ENCODE measurements around the gene LEMD3.

DNA sequence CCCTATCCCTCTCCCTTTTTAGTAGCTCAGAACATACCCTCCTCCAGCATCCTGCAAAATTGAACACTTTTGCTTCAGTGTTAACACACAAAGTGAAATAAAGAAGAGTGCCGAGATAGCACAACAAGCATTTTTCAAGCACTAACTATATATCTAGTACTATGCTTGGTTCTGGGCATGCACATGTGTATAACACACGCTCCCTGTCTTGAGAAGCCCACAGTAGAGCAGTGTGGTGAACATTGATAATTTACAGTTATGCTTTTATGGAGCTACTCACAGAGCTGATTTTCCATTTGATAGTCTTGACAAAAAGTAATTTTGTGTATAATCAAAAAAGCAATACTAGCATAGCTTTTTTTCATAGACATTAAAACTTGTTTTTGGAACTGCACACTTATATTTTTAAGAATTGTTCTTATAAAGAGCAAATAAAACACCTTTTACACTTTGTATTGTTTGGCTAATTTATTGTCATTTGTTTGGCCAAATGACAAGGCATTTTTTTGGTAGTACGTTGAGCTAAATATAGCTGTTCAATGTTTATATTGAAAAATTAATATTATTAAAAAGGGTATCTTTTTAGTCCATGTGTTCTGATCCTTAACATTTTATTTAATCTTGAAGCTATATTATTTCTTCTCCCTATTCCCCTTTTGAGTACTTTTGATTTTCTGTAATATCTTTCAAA, 39.7 kb downstream of the LEMD3 start:
- no peak for TF ChIP-seq FOXM1 (IDR thresholded peaks at IDR 0.05; ENCODE audit: low read depth)
- TF ChIP-seq, protein P1, sequence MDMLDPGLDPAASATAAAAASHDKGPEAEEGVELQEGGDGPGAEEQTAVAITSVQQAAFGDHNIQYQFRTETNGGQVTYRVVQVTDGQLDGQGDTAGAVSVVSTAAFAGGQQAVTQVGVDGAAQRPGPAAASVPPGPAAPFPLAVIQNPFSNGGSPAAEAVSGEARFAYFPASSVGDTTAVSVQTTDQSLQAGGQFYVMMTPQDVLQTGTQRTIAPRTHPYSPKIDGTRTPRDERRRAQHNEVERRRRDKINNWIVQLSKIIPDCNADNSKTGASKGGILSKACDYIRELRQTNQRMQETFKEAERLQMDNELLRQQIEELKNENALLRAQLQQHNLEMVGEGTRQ (IDR thresholded peaks at IDR 0.05; ENCODE audit: borderline replicate concordance, low read depth, low read length): no peak
- TF ChIP-seq POLR2AphosphoS5 (IDR thresholded peaks at IDR 0.05; ENCODE audit: low read depth, low read length): no peak
- no peak for TF ChIP-seq TCF12 (IDR thresholded peaks at IDR 0.05)
- TF ChIP-seq, protein P2, sequence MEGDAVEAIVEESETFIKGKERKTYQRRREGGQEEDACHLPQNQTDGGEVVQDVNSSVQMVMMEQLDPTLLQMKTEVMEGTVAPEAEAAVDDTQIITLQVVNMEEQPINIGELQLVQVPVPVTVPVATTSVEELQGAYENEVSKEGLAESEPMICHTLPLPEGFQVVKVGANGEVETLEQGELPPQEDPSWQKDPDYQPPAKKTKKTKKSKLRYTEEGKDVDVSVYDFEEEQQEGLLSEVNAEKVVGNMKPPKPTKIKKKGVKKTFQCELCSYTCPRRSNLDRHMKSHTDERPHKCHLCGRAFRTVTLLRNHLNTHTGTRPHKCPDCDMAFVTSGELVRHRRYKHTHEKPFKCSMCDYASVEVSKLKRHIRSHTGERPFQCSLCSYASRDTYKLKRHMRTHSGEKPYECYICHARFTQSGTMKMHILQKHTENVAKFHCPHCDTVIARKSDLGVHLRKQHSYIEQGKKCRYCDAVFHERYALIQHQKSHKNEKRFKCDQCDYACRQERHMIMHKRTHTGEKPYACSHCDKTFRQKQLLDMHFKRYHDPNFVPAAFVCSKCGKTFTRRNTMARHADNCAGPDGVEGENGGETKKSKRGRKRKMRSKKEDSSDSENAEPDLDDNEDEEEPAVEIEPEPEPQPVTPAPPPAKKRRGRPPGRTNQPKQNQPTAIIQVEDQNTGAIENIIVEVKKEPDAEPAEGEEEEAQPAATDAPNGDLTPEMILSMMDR (IDR thresholded peaks at IDR 0.05): no peak
- no peak for TF ChIP-seq FOXJ3 (CRISPR knock-in tag; IDR thresholded peaks at IDR 0.05)
- no peak for TF ChIP-seq GABPA (IDR thresholded peaks at IDR 0.05; ENCODE audit: low read depth)
- TF ChIP-seq TAF1 (IDR thresholded peaks at IDR 0.05; ENCODE audit: borderline replicate concordance, low read depth, low read length): no peak

Measured in SK-N-SH (cell line).